Type B pancreatic cell (in vitro differentiated cells): ENCODE results near the gene USP7. TPM values are rescaled to one million over a fixed set of nuclear protein-coding genes. Genes with fewer than 3 reads are reported as not detected.

Source experiments
- DNase-seq: peaks from one replicate; pipeline ENCODE4 v3.0.0; 2021; ENCODE audit warnings: mixed read lengths; ENCODE audit not compliant: unreplicated experiment; ENCODE audit errors: extremely low spot score
- H3K27ac Mint-ChIP-seq: 2 replicates; pipeline ENCODE4 v1.8.0; 2021; ENCODE audit warnings: mild to moderate bottlenecking, mixed read lengths
- H3K27me3 Mint-ChIP-seq: 2 replicates; pipeline ENCODE4 v1.8.0; 2021; ENCODE audit warnings: mixed read lengths
- H3K36me3 Mint-ChIP-seq: 2 replicates; pipeline ENCODE4 v1.8.0; 2021; ENCODE audit warnings: mixed read lengths
- H3K4me1 Mint-ChIP-seq: one replicate; pipeline ENCODE4 v1.8.0; 2021; ENCODE audit warnings: mixed read lengths; ENCODE audit not compliant: unreplicated experiment
- H3K4me3 Mint-ChIP-seq: 2 replicates; pipeline ENCODE4 v1.8.0; 2021; ENCODE audit warnings: mild to moderate bottlenecking, mixed read lengths
- H3K9me3 Mint-ChIP-seq: 2 replicates; pipeline ENCODE4 v1.8.0; 2021; ENCODE audit warnings: mixed read lengths
- total RNA-seq: library from RNA; stranded (reverse); gene quantifications from 2 replicates; pipeline ENCODE4 v1.2.1, GENCODE V29; 2021; ENCODE audit warnings: low replicate concordance
- TF ChIP-seq, protein P1 (sequence below): fragments of 200-600 bp; sonication (generic); conservative IDR thresholded peaks from 2 replicates; pipeline ENCODE4 v1.5.0; 2021; ENCODE audit warnings: antibody characterized with exemption, mild to moderate bottlenecking

Gene USP7
- total RNA-seq, 1 donor from 2014 or later, result 118 TPM

DNA sequence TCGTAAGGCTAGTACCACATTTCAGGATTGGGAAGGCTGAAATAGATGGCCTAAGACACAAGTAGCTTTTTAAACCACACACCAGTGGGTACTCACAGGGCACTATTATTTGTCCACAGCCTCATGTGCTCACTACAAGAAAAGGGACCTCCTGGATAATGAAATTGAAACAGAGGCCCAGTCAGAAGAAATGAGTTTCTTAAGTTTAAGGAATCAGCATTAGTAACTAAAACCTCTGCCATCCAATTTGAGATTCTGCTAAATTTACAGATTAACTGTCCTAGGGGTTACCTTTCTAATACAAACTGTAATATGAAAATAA, 3.0 kb downstream of the USP7 start:
- Mint-ChIP-seq H3K36me3 (no peaks in the 10 kb centered on the region), H3K4me3 (peak overlapping the region; percentile 89), H3K9me3 (no peaks in the 10 kb centered on the region), H3K4me1 (peaks cover 58% of the 10 kb centered on the region), H3K27me3 (peaks cover 5% of the 10 kb centered on the region), H3K27ac (peak overlapping the region; percentile 63)
- TF ChIP-seq, protein P1, sequence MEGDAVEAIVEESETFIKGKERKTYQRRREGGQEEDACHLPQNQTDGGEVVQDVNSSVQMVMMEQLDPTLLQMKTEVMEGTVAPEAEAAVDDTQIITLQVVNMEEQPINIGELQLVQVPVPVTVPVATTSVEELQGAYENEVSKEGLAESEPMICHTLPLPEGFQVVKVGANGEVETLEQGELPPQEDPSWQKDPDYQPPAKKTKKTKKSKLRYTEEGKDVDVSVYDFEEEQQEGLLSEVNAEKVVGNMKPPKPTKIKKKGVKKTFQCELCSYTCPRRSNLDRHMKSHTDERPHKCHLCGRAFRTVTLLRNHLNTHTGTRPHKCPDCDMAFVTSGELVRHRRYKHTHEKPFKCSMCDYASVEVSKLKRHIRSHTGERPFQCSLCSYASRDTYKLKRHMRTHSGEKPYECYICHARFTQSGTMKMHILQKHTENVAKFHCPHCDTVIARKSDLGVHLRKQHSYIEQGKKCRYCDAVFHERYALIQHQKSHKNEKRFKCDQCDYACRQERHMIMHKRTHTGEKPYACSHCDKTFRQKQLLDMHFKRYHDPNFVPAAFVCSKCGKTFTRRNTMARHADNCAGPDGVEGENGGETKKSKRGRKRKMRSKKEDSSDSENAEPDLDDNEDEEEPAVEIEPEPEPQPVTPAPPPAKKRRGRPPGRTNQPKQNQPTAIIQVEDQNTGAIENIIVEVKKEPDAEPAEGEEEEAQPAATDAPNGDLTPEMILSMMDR, result no peak
- no peak for DNase-seq

GRCh38 chr16:8959921-8960787, 3.6 kb downstream of the USP7 start:
- DNase-seq, result no peak

GRCh38 chr16:8958344-8959167, 5.2 kb downstream of the USP7 start:
- peaks cover 60% of the 10 kb centered on the region for H3K4me1 Mint-ChIP-seq
- no peaks in the 10 kb centered on the region for H3K27me3 Mint-ChIP-seq
- H3K4me3 Mint-ChIP-seq, result peak overlapping the region; percentile 24
- H3K36me3 Mint-ChIP-seq, result no peaks in the 10 kb centered on the region
- DNase-seq, result no peak
- H3K9me3 Mint-ChIP-seq, result no peaks in the 10 kb centered on the region
- no peak overlapping the region for H3K27ac Mint-ChIP-seq
- TF ChIP-seq, protein P1, result no peak

More at GRCh38 chr16:8959921-8960787, 3.6 kb downstream of the USP7 start:
- peak overlapping the region; percentile 63 for H3K27ac Mint-ChIP-seq
- H3K36me3 Mint-ChIP-seq, result no peaks in the 10 kb centered on the region
- TF ChIP-seq, protein P1, result no peak
- H3K4me3 Mint-ChIP-seq, result peak overlapping the region; percentile 89
- peaks cover 5% of the 10 kb centered on the region for H3K27me3 Mint-ChIP-seq
- H3K9me3 Mint-ChIP-seq, result no peaks in the 10 kb centered on the region
- peaks cover 60% of the 10 kb centered on the region for H3K4me1 Mint-ChIP-seq

DNA sequence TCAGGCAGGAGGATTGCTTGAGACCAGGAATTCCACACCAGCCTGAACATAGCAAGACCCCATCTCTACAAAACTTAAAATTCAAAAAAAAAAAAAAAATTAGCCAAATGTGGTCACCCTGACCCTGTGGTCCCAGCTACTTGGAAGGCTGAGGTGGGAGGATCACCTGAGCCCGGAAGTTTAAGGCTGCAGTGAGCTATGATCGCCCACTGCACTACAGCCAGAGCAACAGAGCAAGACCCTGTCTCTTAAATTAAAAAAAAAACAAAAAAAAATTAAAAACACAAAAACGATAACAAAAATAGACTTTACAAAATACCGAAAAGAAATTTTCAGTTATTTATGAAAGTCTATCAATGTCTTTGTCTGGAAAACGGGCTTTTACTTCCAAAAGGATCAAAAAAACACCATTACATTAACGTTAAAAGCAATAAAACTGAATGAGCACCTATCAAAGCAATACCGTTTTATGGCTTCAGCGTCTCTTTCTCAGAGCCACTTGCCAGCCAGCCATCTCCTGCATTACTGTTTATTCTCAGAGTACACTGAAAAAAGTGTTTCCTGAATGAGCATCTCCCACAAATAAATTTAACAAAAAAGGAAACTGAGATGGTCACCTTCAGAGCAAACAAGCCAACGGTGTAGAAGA, 6.1 kb downstream of the USP7 start:
- H3K4me3 Mint-ChIP-seq, result no peak overlapping the region
- peaks cover 65% of the 10 kb centered on the region for H3K4me1 Mint-ChIP-seq
- H3K27me3 Mint-ChIP-seq, result no peaks in the 10 kb centered on the region
- no peaks in the 10 kb centered on the region for H3K9me3 Mint-ChIP-seq
- no peak for DNase-seq
- peaks cover 3% of the 10 kb centered on the region for H3K36me3 Mint-ChIP-seq
- H3K27ac Mint-ChIP-seq, result no peak overlapping the region
- TF ChIP-seq, protein P1, result no peak

- TF ChIP-seq, protein P1, result no peak
- Mint-ChIP-seq H3K4me1 (peaks cover 66% of the 10 kb centered on the region), H3K36me3 (peaks cover 3% of the 10 kb centered on the region), H3K27me3 (no peaks in the 10 kb centered on the region), H3K27ac (no peak overlapping the region), H3K9me3 (no peaks in the 10 kb centered on the region), H3K4me3 (no peak overlapping the region)
- DNase-seq, result no peak
Measured at GRCh38 chr16:8957063-8957397, 6.7 kb downstream of the USP7 start.
